GM23338 (cell line): Measurements from ENCODE around the gene PROSER2. TPM values are rescaled to one million over a fixed set of nuclear protein-coding genes. Genes with fewer than 3 reads are reported as not detected.

Experiments used
- ATAC-seq: fragments of 200-7000 bp; cut with Tn5 transposase; 3 replicates; pipeline ENCODE4 v1.9.1; 2020
- DNase-seq: peaks from one replicate; pipeline ENCODE4 v3.0.0-alpha.2; 2015; ENCODE audit warnings: low spot score
- H2AFZ ChIP-seq: fragments of 200-600 bp; sonication (generic); 2 replicates; pipeline ENCODE4 v1.8.0; 2016; ENCODE audit warnings: antibody characterized with exemption, mild to moderate bottlenecking, moderate library complexity
- H3F3A ChIP-seq: fragments of 200-600 bp; sonication (generic); replicated peaks from 2 replicates; pipeline ENCODE4 v1.8.0; 2017; ENCODE audit warnings: antibody characterized with exemption, mixed run types, low read depth
- H3K27ac ChIP-seq: fragments of 200-600 bp; sonication (generic); 2 replicates; pipeline ENCODE4 v1.6.1; 2016; ENCODE audit warnings: low read depth
- H3K27me3 ChIP-seq: fragments of 200-600 bp; sonication (generic); 2 replicates; pipeline ENCODE4 v1.8.0; 2016; ENCODE audit warnings: mild to moderate bottlenecking, mixed run types, moderate library complexity; ENCODE audit not compliant: insufficient read depth
- H3K36me3 ChIP-seq: fragments of 200-600 bp; sonication (generic); 2 replicates; pipeline ENCODE4 v1.8.0; 2016; ENCODE audit warnings: mild to moderate bottlenecking; ENCODE audit not compliant: insufficient read depth
- H3K4me1 ChIP-seq: fragments of 200-600 bp; sonication (generic); 2 replicates; pipeline ENCODE4 v1.8.0; 2016; ENCODE audit warnings: mild to moderate bottlenecking, moderate library complexity; ENCODE audit not compliant: insufficient read depth
- H3K4me2 ChIP-seq: fragments of 200-600 bp; sonication (generic); 2 replicates; pipeline ENCODE4 v1.7.1; 2017; ENCODE audit warnings: mixed run types
- H3K4me3 ChIP-seq: fragments of 200-600 bp; sonication (generic); 2 replicates; pipeline ENCODE4 v1.6.1; 2016; ENCODE audit warnings: mixed run types
- H3K79me2 ChIP-seq: fragments of 200-600 bp; sonication (generic); replicated peaks from 2 replicates; pipeline ENCODE4 v1.8.0; 2017; ENCODE audit warnings: mild to moderate bottlenecking; ENCODE audit not compliant: insufficient read depth
- H3K9me2 ChIP-seq: fragments of 200-600 bp; sonication (generic); 2 replicates; pipeline ENCODE4 v1.8.0; 2017; ENCODE audit not compliant: insufficient read depth
- H4K20me1 ChIP-seq: fragments of 200-600 bp; sonication (generic); replicated peaks from 2 replicates; pipeline ENCODE4 v1.8.0; 2017; ENCODE audit warnings: mild to moderate bottlenecking; ENCODE audit not compliant: insufficient read depth
- H3K27ac Mint-ChIP-seq: 2 replicates; pipeline ENCODE4 v1.8.0; 2020; ENCODE audit warnings: inconsistent platforms, mild to moderate bottlenecking, moderate library complexity, mixed read lengths
- H3K27me3 Mint-ChIP-seq: 3 replicates; pipeline ENCODE4 v1.8.0; 2022; ENCODE audit warnings: low read depth, mild to moderate bottlenecking, moderate library complexity, mixed read lengths, inconsistent platforms; ENCODE audit not compliant: insufficient read depth, poor library complexity
- H3K36me3 Mint-ChIP-seq: 3 replicates; pipeline ENCODE4 v1.8.0; 2021; ENCODE audit warnings: low read depth, mild to moderate bottlenecking, inconsistent platforms, moderate library complexity, mixed read lengths
- H3K4me1 Mint-ChIP-seq: 3 replicates; pipeline ENCODE4 v1.8.0; 2020; ENCODE audit warnings: mild to moderate bottlenecking, inconsistent platforms, mixed read lengths
- H3K4me3 Mint-ChIP-seq: 3 replicates; pipeline ENCODE4 v1.8.0; 2021; ENCODE audit warnings: moderate library complexity, mild to moderate bottlenecking, inconsistent platforms, mixed read lengths
- H3K9me3 Mint-ChIP-seq: 3 replicates; pipeline ENCODE4 v1.8.0; 2020; ENCODE audit warnings: moderate library complexity, mild to moderate bottlenecking, inconsistent platforms, mixed read lengths
- EZH2phosphoT487 ChIP-seq: fragments of 200-600 bp; sonication (generic); IDR thresholded peaks from one replicate; pipeline ENCODE4 v1.8.1; 2018; ENCODE audit warnings: antibody characterized with exemption; ENCODE audit not compliant: unreplicated experiment
- JUNB ChIP-seq: IDR thresholded peaks from one replicate; pipeline ENCODE4 v1.6.1; 2016; ENCODE audit warnings: antibody characterized with exemption; ENCODE audit not compliant: unreplicated experiment
- NANOG ChIP-seq: IDR thresholded peaks from 2 replicates; pipeline ENCODE4 v1.6.1; 2016; ENCODE audit warnings: antibody characterized with exemption, borderline replicate concordance
- POLR2AphosphoS5 ChIP-seq: IDR thresholded peaks from 2 replicates; pipeline ENCODE4 v1.6.1; 2016; ENCODE audit warnings: antibody characterized with exemption, low read depth
- STAT1 ChIP-seq: IDR thresholded peaks from one replicate; pipeline ENCODE4 v1.6.1; 2016; ENCODE audit warnings: antibody characterized with exemption; ENCODE audit not compliant: unreplicated experiment
- ZNF114 ChIP-seq: fragments of 250-450 bp; sonication (Bioruptor Pico); IDR thresholded peaks from 2 replicates; pipeline ENCODE4 v1.5.0; 2020; ENCODE audit warnings: mild to moderate bottlenecking, moderate library complexity
- polyA plus RNA-seq: library from polyadenylated mRNA; unstranded; fragments of >200 nt; fragmentation: Nextera tagmentation; extraction: Ambion mirVana; gene quantifications from 2 replicates; pipeline ENCODE4 v1.2.1, GENCODE V29; 2016
- total RNA-seq: library from RNA; depleted of rRNA; stranded (reverse); fragments of >200 nt; shearing (Covaris generic); gene quantifications from 2 replicates; pipeline ENCODE4 v1.2.3, GENCODE V29; 2014
- TF ChIP-seq, protein P1 (sequence below), 2 experiments: fragments of 200-600 bp in 1 of 2; sonication (generic) in 1 of 2; conservative IDR thresholded peaks; 2 replicates each; pipeline versions ENCODE4 v1.5.1 to v1.6.1; 2016 to 2017; ENCODE audit warnings: antibody characterized with exemption in 2 of 2, low read depth in 2 of 2, mild to moderate bottlenecking in 2 of 2, moderate library complexity in 1 of 2
- TF ChIP-seq, protein P2 (sequence below): IDR thresholded peaks from one replicate; pipeline ENCODE4 v1.6.1; 2018; ENCODE audit warnings: antibody characterized with exemption; ENCODE audit not compliant: unreplicated experiment
- TF ChIP-seq, protein P3 (sequence below): IDR thresholded peaks from 2 replicates; pipeline ENCODE4 v1.6.1; 2016; ENCODE audit warnings: antibody characterized with exemption

PROSER2 gene
- total and polyA plus RNA-seq, 2 experiments from 2014 or later: 4.2 to 10.8 TPM

DNA sequence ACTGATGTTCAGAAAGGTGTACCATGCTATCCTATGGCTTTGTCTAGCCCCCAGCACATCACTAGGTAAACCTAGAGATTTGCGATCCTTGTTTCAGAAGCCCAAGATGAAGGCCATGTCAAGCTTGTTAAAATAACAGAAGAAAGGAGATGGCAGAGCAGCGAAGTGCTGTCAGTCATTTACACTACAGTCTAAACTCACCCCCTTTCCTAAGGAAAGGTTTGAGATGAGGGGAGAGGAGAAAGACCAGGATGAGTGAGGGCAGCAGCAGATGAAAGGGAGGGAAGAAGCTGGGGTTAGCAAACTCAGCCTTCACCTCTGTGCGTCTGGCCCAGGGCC is 74.8 kb downstream of the PROSER2 start:
- Histone ChIP-seq H3K4me3 (no peak overlapping the region), H3K4me1 (0 out of 2 replicates have a peak, but pooled peaks cover 4% of the 10 kb centered on the region), H3F3A (no peaks in the 10 kb centered on the region), H3K36me3 (no peaks in the 10 kb centered on the region), H4K20me1 (no peaks in the 10 kb centered on the region), H3K9me2 (no peaks in the 10 kb centered on the region), H3K79me2 (no peaks in the 10 kb centered on the region), H3K27ac (no peak overlapping the region), H3K4me2 (no peak overlapping the region), H2AFZ (no peak overlapping the region), H3K27me3 (no peaks in the 10 kb centered on the region)
- H3K27ac Mint-ChIP-seq: no peak overlapping the region
- DNase-seq (no peak), ATAC-seq (no peak)
- H3K4me1 Mint-ChIP-seq: peaks cover 12% of the 10 kb centered on the region
- H3K27me3 Mint-ChIP-seq: peaks cover 12% of the 10 kb centered on the region
- TF ChIP-seq EZH2phosphoT487 (no peak), NANOG (no peak), ZNF114 (CRISPR knock-in tag) (no peak), JUNB (no peak)
- TF ChIP-seq, protein P1, sequence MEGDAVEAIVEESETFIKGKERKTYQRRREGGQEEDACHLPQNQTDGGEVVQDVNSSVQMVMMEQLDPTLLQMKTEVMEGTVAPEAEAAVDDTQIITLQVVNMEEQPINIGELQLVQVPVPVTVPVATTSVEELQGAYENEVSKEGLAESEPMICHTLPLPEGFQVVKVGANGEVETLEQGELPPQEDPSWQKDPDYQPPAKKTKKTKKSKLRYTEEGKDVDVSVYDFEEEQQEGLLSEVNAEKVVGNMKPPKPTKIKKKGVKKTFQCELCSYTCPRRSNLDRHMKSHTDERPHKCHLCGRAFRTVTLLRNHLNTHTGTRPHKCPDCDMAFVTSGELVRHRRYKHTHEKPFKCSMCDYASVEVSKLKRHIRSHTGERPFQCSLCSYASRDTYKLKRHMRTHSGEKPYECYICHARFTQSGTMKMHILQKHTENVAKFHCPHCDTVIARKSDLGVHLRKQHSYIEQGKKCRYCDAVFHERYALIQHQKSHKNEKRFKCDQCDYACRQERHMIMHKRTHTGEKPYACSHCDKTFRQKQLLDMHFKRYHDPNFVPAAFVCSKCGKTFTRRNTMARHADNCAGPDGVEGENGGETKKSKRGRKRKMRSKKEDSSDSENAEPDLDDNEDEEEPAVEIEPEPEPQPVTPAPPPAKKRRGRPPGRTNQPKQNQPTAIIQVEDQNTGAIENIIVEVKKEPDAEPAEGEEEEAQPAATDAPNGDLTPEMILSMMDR (conservative IDR thresholded peaks at IDR 0.05; ENCODE audit: low read depth in 2 of 2): no peak
- TF ChIP-seq, protein P2, sequence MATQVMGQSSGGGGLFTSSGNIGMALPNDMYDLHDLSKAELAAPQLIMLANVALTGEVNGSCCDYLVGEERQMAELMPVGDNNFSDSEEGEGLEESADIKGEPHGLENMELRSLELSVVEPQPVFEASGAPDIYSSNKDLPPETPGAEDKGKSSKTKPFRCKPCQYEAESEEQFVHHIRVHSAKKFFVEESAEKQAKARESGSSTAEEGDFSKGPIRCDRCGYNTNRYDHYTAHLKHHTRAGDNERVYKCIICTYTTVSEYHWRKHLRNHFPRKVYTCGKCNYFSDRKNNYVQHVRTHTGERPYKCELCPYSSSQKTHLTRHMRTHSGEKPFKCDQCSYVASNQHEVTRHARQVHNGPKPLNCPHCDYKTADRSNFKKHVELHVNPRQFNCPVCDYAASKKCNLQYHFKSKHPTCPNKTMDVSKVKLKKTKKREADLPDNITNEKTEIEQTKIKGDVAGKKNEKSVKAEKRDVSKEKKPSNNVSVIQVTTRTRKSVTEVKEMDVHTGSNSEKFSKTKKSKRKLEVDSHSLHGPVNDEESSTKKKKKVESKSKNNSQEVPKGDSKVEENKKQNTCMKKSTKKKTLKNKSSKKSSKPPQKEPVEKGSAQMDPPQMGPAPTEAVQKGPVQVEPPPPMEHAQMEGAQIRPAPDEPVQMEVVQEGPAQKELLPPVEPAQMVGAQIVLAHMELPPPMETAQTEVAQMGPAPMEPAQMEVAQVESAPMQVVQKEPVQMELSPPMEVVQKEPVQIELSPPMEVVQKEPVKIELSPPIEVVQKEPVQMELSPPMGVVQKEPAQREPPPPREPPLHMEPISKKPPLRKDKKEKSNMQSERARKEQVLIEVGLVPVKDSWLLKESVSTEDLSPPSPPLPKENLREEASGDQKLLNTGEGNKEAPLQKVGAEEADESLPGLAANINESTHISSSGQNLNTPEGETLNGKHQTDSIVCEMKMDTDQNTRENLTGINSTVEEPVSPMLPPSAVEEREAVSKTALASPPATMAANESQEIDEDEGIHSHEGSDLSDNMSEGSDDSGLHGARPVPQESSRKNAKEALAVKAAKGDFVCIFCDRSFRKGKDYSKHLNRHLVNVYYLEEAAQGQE: no peak
- no peaks in the 10 kb centered on the region for H3K9me3 Mint-ChIP-seq
- no peaks in the 10 kb centered on the region for H3K36me3 Mint-ChIP-seq
- H3K4me3 Mint-ChIP-seq: no peak overlapping the region

DNA sequence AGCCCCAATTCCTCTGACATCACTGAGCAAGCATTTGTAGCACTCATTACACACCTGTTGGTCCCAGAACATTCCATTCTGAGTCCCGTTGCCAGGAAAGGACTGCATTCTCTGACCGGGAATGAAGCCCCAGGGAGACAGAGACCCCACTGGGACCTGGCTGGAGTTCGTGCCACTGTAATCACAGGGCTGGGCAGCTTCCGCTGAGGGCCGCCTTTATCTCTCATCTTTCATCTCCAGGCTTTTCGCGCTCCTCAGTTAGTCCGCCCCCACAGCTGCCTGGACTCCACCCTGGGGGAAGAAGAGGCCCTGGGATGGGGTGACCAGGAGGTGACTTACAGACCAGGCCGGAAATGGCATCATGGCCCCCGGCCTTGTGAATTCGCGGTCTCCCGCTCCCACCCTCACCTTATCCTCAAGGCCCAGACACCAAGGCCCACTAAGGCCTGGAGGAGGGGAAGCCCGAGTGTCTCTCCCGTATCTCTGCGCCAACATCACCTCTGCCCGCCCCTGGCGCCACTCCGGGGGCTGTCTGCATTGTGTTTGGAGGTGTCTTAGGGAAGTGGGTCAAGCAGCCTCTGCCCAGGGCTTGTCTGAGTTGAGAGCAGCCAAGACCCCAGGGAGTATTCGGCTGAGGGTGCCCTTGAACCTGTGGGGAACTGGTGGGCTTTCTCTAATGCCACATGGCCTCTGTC is 75.4 kb downstream of the PROSER2 start:
- H3K4me3 ChIP-seq: no peak overlapping the region
- ATAC-seq: no peak
- no peaks in the 10 kb centered on the region for H3K27me3 ChIP-seq
- no peak overlapping the region for H3K4me2 ChIP-seq
- Mint-ChIP-seq H3K27ac (no peak overlapping the region), H3K4me3 (no peak overlapping the region), H3K36me3 (no peaks in the 10 kb centered on the region), H3K27me3 (peaks cover 12% of the 10 kb centered on the region), H3K4me1 (peaks cover 12% of the 10 kb centered on the region), H3K9me3 (no peaks in the 10 kb centered on the region)
- no peaks in the 10 kb centered on the region for H3K9me2 ChIP-seq
- H3K79me2 ChIP-seq: no peaks in the 10 kb centered on the region
- H3K4me1 ChIP-seq: 0 out of 2 replicates have a peak, but pooled peaks cover 4% of the 10 kb centered on the region
- DNase-seq: no peak
- H3F3A ChIP-seq: no peaks in the 10 kb centered on the region
- H4K20me1 ChIP-seq: no peaks in the 10 kb centered on the region
- H3K27ac ChIP-seq: no peak overlapping the region
- H2AFZ ChIP-seq: 0 out of 2 replicates have a peak overlapping the region, but pooled peaks have one; percentile 14
- H3K36me3 ChIP-seq: no peaks in the 10 kb centered on the region
- TF ChIP-seq, protein P3, sequence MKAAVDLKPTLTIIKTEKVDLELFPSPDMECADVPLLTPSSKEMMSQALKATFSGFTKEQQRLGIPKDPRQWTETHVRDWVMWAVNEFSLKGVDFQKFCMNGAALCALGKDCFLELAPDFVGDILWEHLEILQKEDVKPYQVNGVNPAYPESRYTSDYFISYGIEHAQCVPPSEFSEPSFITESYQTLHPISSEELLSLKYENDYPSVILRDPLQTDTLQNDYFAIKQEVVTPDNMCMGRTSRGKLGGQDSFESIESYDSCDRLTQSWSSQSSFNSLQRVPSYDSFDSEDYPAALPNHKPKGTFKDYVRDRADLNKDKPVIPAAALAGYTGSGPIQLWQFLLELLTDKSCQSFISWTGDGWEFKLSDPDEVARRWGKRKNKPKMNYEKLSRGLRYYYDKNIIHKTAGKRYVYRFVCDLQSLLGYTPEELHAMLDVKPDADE: no peak
- TF ChIP-seq JUNB: no peak
- no peak for TF ChIP-seq STAT1
- TF ChIP-seq, protein P1 (conservative IDR thresholded peaks at IDR 0.05; ENCODE audit: low read depth in 2 of 2): no peak
- TF ChIP-seq NANOG: no peak
- no peak for TF ChIP-seq POLR2AphosphoS5
